Memory B cell (primary cell): ENCODE data around the gene PDIA2.
A peak's percentile ranks its signal among the peaks of the same experiment; 100 is the strongest.

Experiments
- ATAC-seq: fragments of 150-1000 bp; cut with Tn5 transposase; 2 replicates; pipeline ENCODE4 v1.10.0; 2021; ENCODE audit warnings: low read depth, mild to moderate bottlenecking, moderate library complexity
- DNase-seq, 2 donors: peaks; one replicate each; pipeline ENCODE4 v3.0.0; 2022; ENCODE audit warnings: low spot score in 2 of 2
- H3K27ac Mint-ChIP-seq: one replicate; pipeline ENCODE4 v1.8.0; 2022; ENCODE audit warnings: mild to moderate bottlenecking, moderate library complexity, mixed read lengths
- H3K27me3 Mint-ChIP-seq: one replicate; pipeline ENCODE4 v1.8.0; 2022; ENCODE audit warnings: mixed read lengths
- H3K36me3 Mint-ChIP-seq: one replicate; pipeline ENCODE4 v1.8.0; 2022; ENCODE audit warnings: mild to moderate bottlenecking, mixed read lengths
- H3K4me1 Mint-ChIP-seq: one replicate; pipeline ENCODE4 v1.8.0; 2022; ENCODE audit warnings: mixed read lengths
- H3K4me3 Mint-ChIP-seq: one replicate; pipeline ENCODE4 v1.8.0; 2022; ENCODE audit warnings: mild to moderate bottlenecking, moderate library complexity, mixed read lengths
- H3K9me3 Mint-ChIP-seq: one replicate; pipeline ENCODE4 v1.8.0; 2022; ENCODE audit warnings: mixed read lengths

PDIA2 gene

DNA sequence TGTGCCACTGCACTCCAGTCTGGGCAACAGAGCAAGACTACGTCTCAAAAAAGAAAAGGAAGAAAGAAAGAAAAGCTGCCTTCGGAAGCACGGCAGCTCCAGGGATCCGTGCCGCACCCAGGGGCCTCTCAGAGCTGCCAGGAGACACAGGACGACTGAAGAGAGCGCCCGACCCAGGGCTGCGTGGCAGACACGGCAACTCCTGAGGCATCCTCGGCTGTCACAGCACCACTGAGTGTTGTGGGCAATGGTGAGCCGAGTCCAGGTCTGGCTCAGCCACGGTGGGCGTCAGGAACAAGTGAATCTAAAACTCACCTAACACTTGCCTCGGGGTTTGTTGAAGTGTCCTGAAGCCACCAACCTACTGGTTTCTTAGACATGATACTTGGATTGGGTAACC, 28.8 kb downstream of the PDIA2 start:
- ATAC-seq: no peak
- peaks cover 3% of the 10 kb centered on the region for H3K36me3 Mint-ChIP-seq
- no peaks in the 10 kb centered on the region for H3K9me3 Mint-ChIP-seq
- no peak overlapping the region for H3K27ac Mint-ChIP-seq
- H3K27me3 Mint-ChIP-seq: no peaks in the 10 kb centered on the region
- no peak for DNase-seq
- peaks cover 2% of the 10 kb centered on the region for H3K4me1 Mint-ChIP-seq
- no peak overlapping the region for H3K4me3 Mint-ChIP-seq

DNA sequence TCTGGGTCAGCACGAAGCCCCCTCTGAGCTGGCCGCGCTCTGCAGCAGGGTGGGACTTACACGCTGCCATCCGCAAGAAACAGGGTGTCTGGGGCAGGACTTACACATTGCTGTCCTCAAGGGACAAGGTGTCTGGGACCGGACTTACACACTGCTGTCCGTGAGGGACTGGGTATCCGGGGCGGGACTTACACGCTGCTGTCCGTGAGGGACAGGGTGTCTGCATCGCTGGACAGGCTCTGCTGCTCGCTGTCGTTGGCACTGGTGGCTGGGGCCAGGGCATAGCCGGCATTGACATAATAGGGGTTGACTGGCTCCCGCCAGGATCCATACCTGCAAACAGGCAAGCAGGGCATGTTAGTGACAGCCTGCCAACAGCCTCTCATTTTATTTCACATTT, 31.4 kb downstream of the PDIA2 start:
- H3K4me3 Mint-ChIP-seq: no peak overlapping the region
- no peak overlapping the region for H3K27ac Mint-ChIP-seq
- ATAC-seq: no peak
- no peak for DNase-seq
- H3K36me3 Mint-ChIP-seq: peaks cover 3% of the 10 kb centered on the region
- H3K9me3 Mint-ChIP-seq: no peaks in the 10 kb centered on the region
- no peaks in the 10 kb centered on the region for H3K27me3 Mint-ChIP-seq
- H3K4me1 Mint-ChIP-seq: no peaks in the 10 kb centered on the region

DNA sequence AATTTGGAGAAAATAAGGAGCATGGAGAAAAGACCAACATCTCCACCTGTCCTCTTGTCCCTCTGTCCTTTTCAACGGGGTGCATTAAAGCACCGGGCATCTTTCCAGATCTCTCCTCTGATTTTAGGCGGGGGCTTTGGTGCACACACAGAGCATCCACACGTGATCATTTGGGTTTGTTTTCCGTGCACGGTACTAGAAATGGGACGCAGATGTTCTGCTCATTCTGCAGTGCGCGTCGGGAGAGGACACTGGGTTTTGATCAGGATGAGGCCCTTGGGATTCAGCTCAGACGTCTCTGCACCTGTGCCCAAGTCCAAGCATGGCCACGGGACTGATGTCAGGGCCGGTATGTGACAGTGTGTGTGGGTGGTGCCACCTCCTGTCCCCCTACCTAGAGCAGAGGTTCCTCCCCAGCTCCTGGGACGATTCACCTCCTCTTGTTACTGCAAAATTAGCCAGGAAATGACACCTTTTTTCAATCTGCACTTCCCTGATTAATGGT, 31.9 kb downstream of the PDIA2 start:
- H3K27me3 Mint-ChIP-seq: no peaks in the 10 kb centered on the region
- H3K4me1 Mint-ChIP-seq: peaks cover 2% of the 10 kb centered on the region
- ATAC-seq (no peak), DNase-seq (no peak)
- H3K4me3 Mint-ChIP-seq: no peak overlapping the region
- H3K27ac Mint-ChIP-seq: no peak overlapping the region
- H3K9me3 Mint-ChIP-seq: no peaks in the 10 kb centered on the region
- peaks cover 3% of the 10 kb centered on the region for H3K36me3 Mint-ChIP-seq

DNA sequence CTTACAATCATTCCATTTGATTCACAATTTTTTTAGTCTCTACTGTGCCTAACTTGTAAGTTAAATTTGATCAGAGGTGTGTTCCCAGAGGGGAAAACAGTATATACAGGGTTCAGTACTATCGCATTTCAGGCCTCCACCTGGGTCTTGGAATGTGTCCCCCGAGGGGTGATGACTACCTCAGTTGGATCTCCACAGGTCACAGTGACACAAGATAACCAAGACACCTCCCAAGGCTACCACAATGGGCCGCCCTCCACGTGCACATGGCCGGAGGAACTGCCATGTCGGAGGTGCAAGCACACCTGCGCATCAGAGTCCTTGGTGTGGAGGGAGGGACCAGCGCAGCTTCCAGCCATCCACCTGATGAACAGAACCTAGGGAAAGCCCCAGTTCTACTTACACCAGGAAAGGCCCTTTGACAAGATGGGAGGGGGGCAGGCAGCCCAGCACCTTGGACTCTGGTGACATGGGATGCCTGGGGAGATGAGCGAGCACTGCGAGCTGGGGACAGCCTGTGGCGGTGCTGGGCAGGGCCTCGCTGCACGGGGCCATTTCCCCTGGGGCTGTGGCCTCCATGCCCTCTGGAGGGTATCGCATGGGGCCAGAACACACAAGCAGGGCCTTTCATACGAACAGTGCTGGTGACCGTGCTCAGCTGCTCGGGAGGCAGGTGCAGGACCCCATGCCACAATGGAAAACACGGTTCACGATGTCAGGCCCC, 33.9 kb downstream of the PDIA2 start:
- Mint-ChIP-seq H3K36me3 (peaks cover 1% of the 10 kb centered on the region), H3K4me3 (no peak overlapping the region), H3K4me1 (peaks cover 8% of the 10 kb centered on the region), H3K9me3 (no peaks in the 10 kb centered on the region), H3K27me3 (no peaks in the 10 kb centered on the region), H3K27ac (no peak overlapping the region)
- no peak for DNase-seq
- ATAC-seq: no peak

GRCh38 chr16:317583-317982, 34.6 kb downstream of the PDIA2 start:
- Mint-ChIP-seq H3K9me3 (no peaks in the 10 kb centered on the region), H3K27ac (no peak overlapping the region), H3K27me3 (no peaks in the 10 kb centered on the region), H3K4me3 (no peak overlapping the region), H3K36me3 (peaks cover 1% of the 10 kb centered on the region), H3K4me1 (peaks cover 10% of the 10 kb centered on the region)
- DNase-seq (no peak), ATAC-seq (no peak)

DNA sequence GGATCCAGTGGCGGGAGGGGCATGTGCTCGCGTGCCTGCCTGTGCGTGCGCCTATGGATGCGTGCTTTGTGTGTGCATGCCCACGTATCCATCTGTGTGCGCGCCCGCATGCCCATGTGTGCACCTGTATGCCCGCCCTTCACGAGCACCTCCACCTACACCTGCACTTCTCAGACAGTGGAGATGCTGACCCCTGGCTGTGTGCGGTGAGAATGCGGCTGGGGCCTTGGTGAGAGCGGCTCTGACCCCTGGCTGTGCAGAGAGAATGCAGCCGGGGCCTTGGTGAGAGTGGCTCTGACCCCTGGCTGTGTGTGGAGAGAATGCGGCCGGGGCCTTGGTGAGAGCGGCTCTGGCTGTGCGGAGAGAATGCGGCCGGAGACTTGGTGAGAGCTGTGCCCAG, 35.7 kb downstream of the PDIA2 start:
- H3K9me3 Mint-ChIP-seq: no peaks in the 10 kb centered on the region
- H3K36me3 Mint-ChIP-seq: peaks cover 1% of the 10 kb centered on the region
- no peak overlapping the region for H3K4me3 Mint-ChIP-seq
- no peak overlapping the region for H3K27ac Mint-ChIP-seq
- ATAC-seq: no peak
- DNase-seq: no peak
- no peaks in the 10 kb centered on the region for H3K27me3 Mint-ChIP-seq
- H3K4me1 Mint-ChIP-seq: peaks cover 13% of the 10 kb centered on the region

DNA sequence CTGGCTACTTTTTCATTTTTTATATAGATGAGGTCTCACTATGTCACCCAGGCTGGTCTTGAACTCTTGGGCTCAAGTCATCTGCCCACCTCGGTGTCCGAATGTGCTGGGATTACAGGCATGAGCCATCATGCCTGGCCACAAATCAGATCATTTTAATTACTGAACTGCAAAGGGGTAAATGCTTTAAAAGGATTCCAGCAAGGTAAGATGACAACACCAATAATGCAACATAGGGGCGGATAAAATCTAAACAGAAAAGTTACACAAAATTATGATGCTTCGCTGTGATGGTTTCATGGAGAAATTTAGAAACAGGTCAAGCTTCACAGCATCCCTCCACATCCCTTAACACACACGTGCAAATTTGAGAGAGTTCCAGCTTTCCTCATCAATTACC, 37.2 kb downstream of the PDIA2 start:
- Mint-ChIP-seq H3K9me3 (no peaks in the 10 kb centered on the region), H3K27me3 (no peaks in the 10 kb centered on the region), H3K27ac (no peak overlapping the region), H3K36me3 (peaks cover 1% of the 10 kb centered on the region), H3K4me1 (peaks cover 24% of the 10 kb centered on the region), H3K4me3 (no peak overlapping the region)
- ATAC-seq (no peak), DNase-seq (no peak)

DNA sequence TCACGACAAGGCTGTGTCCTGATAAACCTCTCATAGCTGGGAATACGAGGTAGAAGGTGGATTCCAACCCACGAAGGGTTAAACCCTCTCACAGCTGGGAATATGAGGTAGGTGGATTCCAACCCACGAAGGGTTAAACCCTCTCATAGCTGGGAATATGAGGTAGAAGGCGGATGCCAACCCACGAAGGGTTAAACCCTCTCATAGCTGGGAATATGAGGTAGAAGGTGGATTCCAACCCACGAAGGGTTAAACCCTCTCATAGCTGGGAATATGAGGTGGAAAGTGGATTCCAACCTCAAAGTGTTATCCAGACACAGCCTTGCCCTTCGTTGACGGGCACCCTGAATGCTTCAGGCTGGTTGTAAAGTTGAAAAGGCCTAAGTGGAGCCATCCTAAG, 38.6 kb downstream of the PDIA2 start:
- no peak overlapping the region for H3K4me3 Mint-ChIP-seq
- ATAC-seq (no peak), DNase-seq (no peak)
- H3K27me3 Mint-ChIP-seq: no peaks in the 10 kb centered on the region
- H3K4me1 Mint-ChIP-seq: peaks cover 30% of the 10 kb centered on the region
- H3K36me3 Mint-ChIP-seq: peaks cover 1% of the 10 kb centered on the region
- H3K27ac Mint-ChIP-seq: peak overlapping the region; percentile 53
- no peaks in the 10 kb centered on the region for H3K9me3 Mint-ChIP-seq

- peaks cover 30% of the 10 kb centered on the region for H3K4me1 Mint-ChIP-seq
Measured at GRCh38 chr16:322476-323143, 39.6 kb downstream of the PDIA2 start.

GRCh38 chr16:324201-324450, 41.2 kb downstream of the PDIA2 start:
- ATAC-seq: no peak

More at GRCh38 chr16:322476-323143, 39.6 kb downstream of the PDIA2 start:
- DNase-seq (no peak), ATAC-seq (no peak)
- Mint-ChIP-seq H3K36me3 (peaks cover 1% of the 10 kb centered on the region), H3K27ac (peak overlapping the region; percentile 82), H3K4me3 (no peak overlapping the region), H3K27me3 (no peaks in the 10 kb centered on the region), H3K9me3 (no peaks in the 10 kb centered on the region)

GRCh38 chr16:324451-325334, 41.7 kb downstream of the PDIA2 start:
- H3K27ac Mint-ChIP-seq: peak overlapping the region; percentile 82
- H3K9me3 Mint-ChIP-seq: no peaks in the 10 kb centered on the region
- no peaks in the 10 kb centered on the region for H3K36me3 Mint-ChIP-seq
- H3K4me3 Mint-ChIP-seq: peak overlapping the region; percentile 77
- ATAC-seq: peak; percentile 88
- DNase-seq: peak; percentile 59 to 60
- peaks cover 29% of the 10 kb centered on the region for H3K4me1 Mint-ChIP-seq
- no peaks in the 10 kb centered on the region for H3K27me3 Mint-ChIP-seq

More at GRCh38 chr16:324201-324450, 41.2 kb downstream of the PDIA2 start:
- H3K4me3 Mint-ChIP-seq: peak overlapping the region; percentile 77
- DNase-seq: no peak
- no peaks in the 10 kb centered on the region for H3K27me3 Mint-ChIP-seq
- H3K27ac Mint-ChIP-seq: peak overlapping the region; percentile 82
- peaks cover 30% of the 10 kb centered on the region for H3K4me1 Mint-ChIP-seq
- H3K36me3 Mint-ChIP-seq: no peaks in the 10 kb centered on the region
- H3K9me3 Mint-ChIP-seq: no peaks in the 10 kb centered on the region

GRCh38 chr16:325375-326145, 42.6 kb downstream of the PDIA2 start:
- H3K27ac Mint-ChIP-seq: peak overlapping the region; percentile 82

DNA sequence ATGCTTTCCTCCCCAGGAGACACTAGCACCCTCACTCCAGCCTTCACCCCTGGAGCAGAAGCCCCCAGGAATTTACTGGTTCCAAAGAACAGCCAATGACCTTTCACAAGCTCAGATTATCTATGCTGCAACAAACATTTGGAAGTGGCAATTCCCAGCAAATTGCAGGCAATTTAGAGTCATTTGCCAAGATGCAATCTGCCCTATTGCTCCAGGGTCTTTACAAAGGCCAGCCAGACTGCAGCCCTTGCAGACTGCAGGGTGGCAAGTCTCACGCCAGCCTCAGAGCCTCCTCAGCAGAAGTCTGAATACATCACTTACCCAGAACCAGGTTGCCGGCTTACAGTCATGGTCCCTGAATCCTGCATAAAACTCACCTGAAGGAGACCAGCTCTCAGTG, 47.8 kb downstream of the PDIA2 start:
- ATAC-seq (no peak), DNase-seq (no peak)
- H3K27me3 Mint-ChIP-seq: no peaks in the 10 kb centered on the region
- peaks cover 4% of the 10 kb centered on the region for H3K36me3 Mint-ChIP-seq
- H3K4me1 Mint-ChIP-seq: peaks cover 28% of the 10 kb centered on the region
- no peak overlapping the region for H3K4me3 Mint-ChIP-seq
- H3K27ac Mint-ChIP-seq: no peak overlapping the region
- H3K9me3 Mint-ChIP-seq: no peaks in the 10 kb centered on the region

More at GRCh38 chr16:325375-326145, 42.6 kb downstream of the PDIA2 start:
- Mint-ChIP-seq H3K27me3 (no peaks in the 10 kb centered on the region), H3K9me3 (no peaks in the 10 kb centered on the region), H3K4me3 (peak overlapping the region; percentile 77), H3K4me1 (peaks cover 28% of the 10 kb centered on the region), H3K36me3 (peaks cover 2% of the 10 kb centered on the region)
- DNase-seq: no peak
- ATAC-seq: no peak
